ENCODE results near the gene PEA15.

DNA sequence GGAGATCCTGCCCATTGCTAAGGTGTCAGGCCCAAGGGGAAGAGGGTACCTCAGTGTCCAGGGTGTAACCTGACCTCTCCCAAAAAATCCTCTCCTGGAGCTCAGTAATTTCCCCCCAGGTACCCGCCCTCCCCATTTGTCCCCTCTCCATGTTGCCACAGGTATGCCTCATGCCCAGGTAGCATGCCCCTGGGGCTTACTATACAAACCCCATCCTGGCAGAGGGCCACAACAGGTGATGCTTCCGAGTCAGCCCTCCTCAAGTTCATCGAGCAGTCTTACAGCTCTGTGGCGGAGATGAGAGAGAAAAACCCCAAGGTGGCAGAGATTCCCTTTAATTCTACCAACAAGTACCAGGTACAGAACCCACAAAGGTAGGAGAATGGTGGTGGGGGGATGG lies 38.1 kb upstream of the PEA15 start:
- TF ChIP-seq EZH2 (IDR thresholded peaks at IDR 0.05; ENCODE audit: insufficient read depth, poor library complexity, severe bottlenecking), result no peak
- no peak for TF ChIP-seq EZH2phosphoT487 (IDR thresholded peaks at IDR 0.05; ENCODE audit: insufficient read depth, low read depth)

Data from GM23248 (cell line).